Fibroblast of skin of scalp (primary cell): ENCODE measurements around the gene BHLHE23.

Experiments
- DNase-seq: peaks from one replicate; pipeline ENCODE4 v3.0.0-alpha.2; 2013

The BHLHE23 gene

GRCh38 chr20:63008541-63009044 is 1.8 kb upstream of the BHLHE23 start:
- no peak for DNase-seq

GRCh38 chr20:63007646-63008488 is 1.1 kb upstream of the BHLHE23 start:
- DNase-seq, result no peak

GRCh38 chr20:63007360-63007645 is 539 bp upstream of the BHLHE23 start:
- no peak for DNase-seq

GRCh38 chr20:63005862-63006539 is 763 bp downstream of the BHLHE23 start:
- DNase-seq, result no peak

GRCh38 chr20:63005365-63005861 is 1.4 kb downstream of the BHLHE23 start:
- DNase-seq, result no peak

- no peak for DNase-seq
These were observed 2.0 kb downstream of the BHLHE23 start for GRCh38 chr20:63004607-63005364.

- no peak for DNase-seq
These were observed 3.2 kb downstream of the BHLHE23 start for GRCh38 chr20:63003546-63003945.

- no peak for DNase-seq
These were observed 4.3 kb downstream of the BHLHE23 start for GRCh38 chr20:63002511-63002910.

GRCh38 chr20:63000958-63001357 is 5.8 kb downstream of the BHLHE23 start:
- no peak for DNase-seq

- no peak for DNase-seq
These were observed 6.7 kb downstream of the BHLHE23 start for GRCh38 chr20:63000036-63000435.

GRCh38 chr20:62999580-62999979 is 7.2 kb downstream of the BHLHE23 start:
- no peak for DNase-seq

GRCh38 chr20:62998449-62998848 is 8.3 kb downstream of the BHLHE23 start:
- no peak for DNase-seq

- no peak for DNase-seq
These were observed 9.2 kb downstream of the BHLHE23 start for GRCh38 chr20:62997417-62998035.

- no peak for DNase-seq
These were observed 10.2 kb downstream of the BHLHE23 start for GRCh38 chr20:62996596-62996982.

- no peak for DNase-seq
These were observed 10.7 kb downstream of the BHLHE23 start for GRCh38 chr20:62995898-62996595.

GRCh38 chr20:62995481-62995880 is 11.3 kb downstream of the BHLHE23 start:
- no peak for DNase-seq

GRCh38 chr20:62994869-62995281 is 11.9 kb downstream of the BHLHE23 start:
- no peak for DNase-seq

GRCh38 chr20:62993856-62994494 is 12.8 kb downstream of the BHLHE23 start:
- DNase-seq, result no peak

GRCh38 chr20:62991863-62992262 is 14.9 kb downstream of the BHLHE23 start:
- DNase-seq, result no peak

GRCh38 chr20:62991196-62991807 is 15.5 kb downstream of the BHLHE23 start:
- no peak for DNase-seq

- DNase-seq, result no peak
These were observed 16.4 kb downstream of the BHLHE23 start for GRCh38 chr20:62990306-62990825.
